Gastrocnemius medialis (tissue), 4 donors: ENCODE results near the gene LTBP1. TPM values are rescaled to one million over a fixed set of nuclear protein-coding genes. Genes with fewer than 3 reads are reported as not detected.

ENCODE experiments used
- ATAC-seq, 2 donors: fragments of 150-250 bp; one replicate each; pipeline ENCODE4 v1.9.1; 2016
- DNase-seq, 2 donors: peaks; one replicate each; pipeline ENCODE4 v3.0.0-alpha.2; 2019
- H3K27ac ChIP-seq, 4 donors: fragments of 200-600 bp; sonication (generic); 1 replicate in 1 of 4; 2 replicates in 3 of 4; pipeline ENCODE4 v1.5.1; 2016 to 2018; ENCODE audit warnings: mild to moderate bottlenecking in 2 of 4, moderate library complexity in 1 of 4
- H3K27me3 ChIP-seq, 3 donors: fragments of 200-600 bp; sonication (generic) in 2 of 3; 1 replicate in 1 of 3; 2 replicates in 2 of 3; pipeline versions ENCODE4 v1.5.1 to v1.6.0; 2016 to 2019; ENCODE audit warnings: mild to moderate bottlenecking in 1 of 3, moderate library complexity in 1 of 3
- H3K36me3 ChIP-seq, 2 donors: fragments of 200-600 bp; sonication (generic) in 1 of 2; one replicate each; pipeline ENCODE4 v1.5.1; 2017 to 2018
- H3K4me1 ChIP-seq, 2 donors: fragments of 200-600 bp; sonication (generic) in 1 of 2; one replicate each; pipeline ENCODE4 v1.5.1; 2016 to 2017; ENCODE audit warnings: mild to moderate bottlenecking in 2 of 2
- H3K4me3 ChIP-seq, 4 donors: fragments of 200-600 bp; sonication (generic) in 3 of 4; 1 replicate in 1 of 4; 2 replicates in 3 of 4; pipeline ENCODE4 v1.5.1; 2016 to 2019; ENCODE audit warnings: mild to moderate bottlenecking in 2 of 4
- H3K9me3 ChIP-seq, 3 donors: fragments of 200-600 bp; sonication (generic) in 2 of 3; 1 replicate in 1 of 3; 2 replicates in 2 of 3; pipeline ENCODE4 v1.5.1; 2016 to 2019
- POLR2A ChIP-seq, 2 donors: fragments of 450-650 bp; IDR thresholded peaks; one replicate each; pipeline ENCODE4 v1.6.1; 2017; ENCODE audit warnings: antibody characterized with exemption in 2 of 2, mild to moderate bottlenecking in 2 of 2, moderate library complexity in 2 of 2
- in situ Hi-C, 4 donors: fragments of 200-750 bp; cut with MboI; loops; one replicate each; pipeline versions ENCODE4 v1.15.0 to v1.8.0; 2017; ENCODE audit warnings: low sequenced_read_pairs in 4 of 4
- intact Hi-C: fragments of 100-400 bp; cut with DNase I; formaldehyde crosslinking; loops from one replicate; pipeline ENCODE4 v1.15.1; 2023; ENCODE audit warnings: low total_unique reads
- total RNA-seq, 4 donors: library from RNA; depleted of rRNA; stranded (reverse); fragments of >200 nt; gene quantifications; one replicate each; pipeline versions ENCODE4 v1.1.0 to v1.2.3, GENCODE V29; 2016
- TF ChIP-seq, protein P1 (sequence below), 5 experiments: fragments of 450-650 bp in 3 of 5; fragments of 200-600 bp in 2 of 5; sonication (generic) in 2 of 5; IDR thresholded peaks in 4 of 5; conservative IDR thresholded peaks in 1 of 5; 1 replicate in 4 of 5; 2 replicates in 1 of 5; pipeline ENCODE4 v1.5.1; 2016 to 2019; ENCODE audit warnings: antibody characterized with exemption in 5 of 5, mild to moderate bottlenecking in 3 of 5, moderate library complexity in 3 of 5

LTBP1 gene
- total RNA-seq, 4 donors from 2014 or later = 8.0 to 42.8 (median 18.4) TPM

DNA sequence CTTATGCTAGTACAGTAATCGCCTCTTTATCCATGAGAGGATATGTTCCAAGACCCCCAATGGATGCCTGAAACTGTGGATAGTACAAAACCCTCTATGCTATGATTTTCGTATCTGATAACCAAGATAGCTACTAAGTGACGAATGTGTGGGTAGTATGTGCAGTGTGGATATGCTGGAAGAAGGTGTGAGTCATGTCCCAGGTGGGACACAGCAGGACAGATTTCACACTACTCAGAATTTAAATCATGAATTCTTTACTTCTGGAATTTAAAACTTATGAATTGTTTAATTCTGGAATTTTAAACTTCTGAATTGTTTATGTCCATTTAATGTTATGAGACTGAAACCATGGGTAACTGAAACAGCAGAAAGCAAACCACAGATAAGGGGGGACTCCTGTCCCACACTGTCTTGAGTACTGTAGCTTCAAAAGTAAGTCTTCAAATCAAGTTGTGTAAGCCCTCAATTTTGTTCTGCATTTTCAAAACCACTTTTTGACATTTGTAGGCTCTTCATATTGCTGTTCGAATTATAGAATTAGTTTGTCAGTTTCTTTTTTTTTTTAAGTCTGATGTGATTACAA lies 116.0 kb downstream of the LTBP1 start:
- intact Hi-C loops = no loop called here
- TF ChIP-seq POLR2A (IDR thresholded peaks at IDR 0.05) = no peak
- TF ChIP-seq, protein P1, sequence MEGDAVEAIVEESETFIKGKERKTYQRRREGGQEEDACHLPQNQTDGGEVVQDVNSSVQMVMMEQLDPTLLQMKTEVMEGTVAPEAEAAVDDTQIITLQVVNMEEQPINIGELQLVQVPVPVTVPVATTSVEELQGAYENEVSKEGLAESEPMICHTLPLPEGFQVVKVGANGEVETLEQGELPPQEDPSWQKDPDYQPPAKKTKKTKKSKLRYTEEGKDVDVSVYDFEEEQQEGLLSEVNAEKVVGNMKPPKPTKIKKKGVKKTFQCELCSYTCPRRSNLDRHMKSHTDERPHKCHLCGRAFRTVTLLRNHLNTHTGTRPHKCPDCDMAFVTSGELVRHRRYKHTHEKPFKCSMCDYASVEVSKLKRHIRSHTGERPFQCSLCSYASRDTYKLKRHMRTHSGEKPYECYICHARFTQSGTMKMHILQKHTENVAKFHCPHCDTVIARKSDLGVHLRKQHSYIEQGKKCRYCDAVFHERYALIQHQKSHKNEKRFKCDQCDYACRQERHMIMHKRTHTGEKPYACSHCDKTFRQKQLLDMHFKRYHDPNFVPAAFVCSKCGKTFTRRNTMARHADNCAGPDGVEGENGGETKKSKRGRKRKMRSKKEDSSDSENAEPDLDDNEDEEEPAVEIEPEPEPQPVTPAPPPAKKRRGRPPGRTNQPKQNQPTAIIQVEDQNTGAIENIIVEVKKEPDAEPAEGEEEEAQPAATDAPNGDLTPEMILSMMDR (IDR thresholded peaks at IDR 0.05 in 4 of 5, conservative IDR thresholded peaks at IDR 0.05 in 1 of 5) = no peak
- Histone ChIP-seq H3K4me1 (peaks cover 15 to 21% of the 10 kb centered on the region in 2 donors), H3K27ac (no peak overlapping the region), H3K27me3 (no peaks in the 10 kb centered on the region), H3K36me3 (no peaks in the 10 kb centered on the region), H3K4me3 (no peak overlapping the region), H3K9me3 (no peaks in the 10 kb centered on the region)
- in situ Hi-C loops = no loop called here
- DNase-seq = no peak
- no peak for ATAC-seq

DNA sequence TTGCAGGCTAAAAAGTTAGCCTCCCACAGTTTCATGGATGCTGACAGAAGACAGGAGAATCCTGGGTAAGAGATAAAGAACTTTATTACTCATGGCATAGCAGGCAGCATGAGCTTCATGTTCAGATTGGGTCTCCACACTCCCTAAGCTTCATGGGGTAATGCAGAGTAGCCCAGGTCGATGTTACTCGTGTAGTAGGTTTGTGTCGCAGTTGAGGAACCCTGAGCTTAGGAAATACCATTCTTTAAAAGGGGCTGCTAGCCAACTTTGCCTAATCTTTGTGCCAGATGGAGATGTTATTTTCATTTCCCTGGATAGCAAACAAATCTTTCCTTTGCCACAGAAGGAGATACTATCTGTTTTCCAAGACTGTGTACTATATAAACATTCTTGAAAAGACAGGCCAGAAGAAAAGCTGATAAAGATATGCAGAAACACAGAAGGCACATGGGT lies 117.6 kb downstream of the LTBP1 start:
- intact Hi-C loops = no loop called here
- no peak overlapping the region for H3K4me3 ChIP-seq
- H3K36me3 ChIP-seq = no peaks in the 10 kb centered on the region
- no peak for ATAC-seq
- H3K4me1 ChIP-seq = peaks cover 13 to 17% of the 10 kb centered on the region in 2 donors
- H3K27me3 ChIP-seq = no peaks in the 10 kb centered on the region
- no peaks in the 10 kb centered on the region for H3K9me3 ChIP-seq
- TF ChIP-seq, protein P1 (IDR thresholded peaks at IDR 0.05 in 4 of 5, conservative IDR thresholded peaks at IDR 0.05 in 1 of 5) = no peak
- TF ChIP-seq POLR2A (IDR thresholded peaks at IDR 0.05) = no peak
- peak overlapping the region in 1 of 4 donors; percentile 12 for H3K27ac ChIP-seq
- in situ Hi-C loops = no loop called here
- DNase-seq = no peak

DNA sequence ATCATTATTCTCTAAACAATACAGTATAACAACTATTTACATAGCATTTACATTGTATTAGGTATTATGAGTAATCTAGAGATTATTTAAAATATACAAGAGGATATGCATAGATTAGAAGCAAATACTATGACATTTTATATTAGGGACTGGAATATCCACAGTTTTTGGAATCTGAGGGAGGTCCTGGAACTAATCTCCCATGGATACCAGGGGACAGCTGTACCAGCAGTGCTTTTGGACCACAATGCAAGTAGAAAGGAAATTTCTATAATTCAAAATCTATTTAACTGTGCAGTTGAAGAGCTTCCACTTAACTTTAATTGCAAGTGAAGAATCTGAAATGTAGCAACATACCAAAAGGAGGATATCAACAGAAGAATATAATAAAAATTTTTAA lies 120.8 kb downstream of the LTBP1 start:
- peaks cover 22 to 28% of the 10 kb centered on the region in 2 donors for H3K4me1 ChIP-seq

DNA sequence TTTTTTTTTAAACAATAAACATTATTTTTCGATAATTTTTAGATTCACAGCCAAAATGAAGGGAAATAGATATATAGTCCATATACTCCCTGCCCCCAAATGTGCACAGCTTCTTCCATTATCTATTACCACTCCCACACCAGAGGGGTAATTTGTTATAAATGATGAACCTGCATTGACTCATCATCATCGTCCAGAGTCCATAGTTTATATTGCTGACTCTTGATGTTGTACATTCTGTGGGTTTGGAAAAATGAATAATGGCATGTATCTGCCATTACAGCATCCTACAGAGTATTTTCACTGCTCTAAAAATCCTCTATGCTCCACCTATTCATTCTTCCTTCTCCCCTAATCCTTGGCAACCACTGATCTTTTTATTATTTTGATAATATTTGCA lies 121.5 kb downstream of the LTBP1 start:
- no peak for DNase-seq
- in situ Hi-C loops = no loop called here

More for the DNA sequence above, 120.8 kb downstream of the LTBP1 start:
- ATAC-seq (no peak), DNase-seq (no peak)
- in situ Hi-C loops = no loop called here
- H3K9me3 ChIP-seq = no peaks in the 10 kb centered on the region
- no peaks in the 10 kb centered on the region for H3K36me3 ChIP-seq
- TF ChIP-seq, protein P1 (IDR thresholded peaks at IDR 0.05 in 4 of 5, conservative IDR thresholded peaks at IDR 0.05 in 1 of 5) = no peak
- TF ChIP-seq POLR2A (IDR thresholded peaks at IDR 0.05) = no peak
- H3K27ac ChIP-seq = no peak overlapping the region
- intact Hi-C loops = no loop called here
- no peak overlapping the region for H3K4me3 ChIP-seq
- no peaks in the 10 kb centered on the region for H3K27me3 ChIP-seq

More for the DNA sequence above, 121.5 kb downstream of the LTBP1 start:
- ATAC-seq = no peak
- intact Hi-C loops = no loop called here
- Histone ChIP-seq H3K27me3 (no peaks in the 10 kb centered on the region), H3K36me3 (no peaks in the 10 kb centered on the region), H3K4me1 (peaks cover 22 to 28% of the 10 kb centered on the region in 2 donors), H3K4me3 (no peak overlapping the region), H3K9me3 (no peaks in the 10 kb centered on the region), H3K27ac (peak overlapping the region in 1 of 4 donors; percentile 82)
- TF ChIP-seq, protein P1 (IDR thresholded peaks at IDR 0.05 in 4 of 5, conservative IDR thresholded peaks at IDR 0.05 in 1 of 5) = no peak
- TF ChIP-seq POLR2A (IDR thresholded peaks at IDR 0.05) = no peak
